H1 (cell line): ENCODE data around the gene CYP11A1. TPM values are rescaled to one million over a fixed set of nuclear protein-coding genes. Genes with fewer than 3 reads are reported as not detected.

Experiments used
- NANOG ChIP-seq: IDR thresholded peaks from 2 replicates; pipeline ENCODE4 v1.6.1; 2011; ENCODE audit warnings: low read length, low read depth, mild to moderate bottlenecking, inconsistent platforms; ENCODE audit not compliant: insufficient read depth, poor library complexity, severe bottlenecking
- polyA plus RNA-seq, 7 experiments: library from polyadenylated mRNA; depleted of rRNA in 3 of 7; stranded (reverse) in 5 of 7; unstranded in 2 of 7; fragments of >200 nt in 5 of 7; fragments of 200-250 nt in 2 of 7; gene quantifications; 1 replicate in 5 of 7; 2 replicates in 1 of 7; 4 replicates in 1 of 7; pipeline versions ENCODE4 v1.2.1 to v1.2.3, GENCODE V29; 2011 to 2013; ENCODE audit warnings: missing spikeins in 2 of 7, mixed read lengths in 2 of 7
- total RNA-seq: library from RNA; stranded (reverse); fragmentation: NEBNext Ultra II Directional; extraction: Animal tissue kit (Norgen Biotek cat#: 25700); gene quantifications from 2 replicates; pipeline ENCODE4 v1.2.1, GENCODE V29; 2021

The CYP11A1 gene
- total and polyA plus RNA-seq, 2 of the 8 experiments (the other 6 are each of a cell fraction or from before 2014, with no cell fraction given) = 1.9 to 7.2 TPM

DNA sequence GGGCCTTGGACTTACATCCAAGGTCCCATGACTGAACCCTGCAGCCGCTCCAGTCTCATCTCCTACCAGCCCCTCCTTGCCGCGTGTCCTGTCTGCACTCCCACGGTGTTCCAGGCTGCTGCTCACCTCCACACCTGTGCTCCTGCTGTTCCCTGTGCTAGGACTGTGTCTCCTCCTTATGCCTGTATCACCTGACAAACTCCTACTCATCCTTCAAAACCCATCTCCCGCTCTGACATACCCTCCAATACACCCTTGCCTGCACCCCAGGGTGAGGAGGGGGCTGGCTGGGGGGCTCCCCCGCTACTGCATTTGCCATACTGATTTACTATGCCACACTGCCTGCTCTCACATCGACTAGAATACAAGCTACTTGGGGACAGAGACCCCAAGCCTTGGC, 53.6 kb downstream of the CYP11A1 start (continued):
- no peak for TF ChIP-seq NANOG
